ENCODE results near the gene SLC5A3. TPM values are rescaled to one million over a fixed set of nuclear protein-coding genes. Genes with fewer than 3 reads are reported as not detected.

Gene SLC5A3
- 5.6 and 7.1 TPM in 2 replicates for total RNA-seq

DNA sequence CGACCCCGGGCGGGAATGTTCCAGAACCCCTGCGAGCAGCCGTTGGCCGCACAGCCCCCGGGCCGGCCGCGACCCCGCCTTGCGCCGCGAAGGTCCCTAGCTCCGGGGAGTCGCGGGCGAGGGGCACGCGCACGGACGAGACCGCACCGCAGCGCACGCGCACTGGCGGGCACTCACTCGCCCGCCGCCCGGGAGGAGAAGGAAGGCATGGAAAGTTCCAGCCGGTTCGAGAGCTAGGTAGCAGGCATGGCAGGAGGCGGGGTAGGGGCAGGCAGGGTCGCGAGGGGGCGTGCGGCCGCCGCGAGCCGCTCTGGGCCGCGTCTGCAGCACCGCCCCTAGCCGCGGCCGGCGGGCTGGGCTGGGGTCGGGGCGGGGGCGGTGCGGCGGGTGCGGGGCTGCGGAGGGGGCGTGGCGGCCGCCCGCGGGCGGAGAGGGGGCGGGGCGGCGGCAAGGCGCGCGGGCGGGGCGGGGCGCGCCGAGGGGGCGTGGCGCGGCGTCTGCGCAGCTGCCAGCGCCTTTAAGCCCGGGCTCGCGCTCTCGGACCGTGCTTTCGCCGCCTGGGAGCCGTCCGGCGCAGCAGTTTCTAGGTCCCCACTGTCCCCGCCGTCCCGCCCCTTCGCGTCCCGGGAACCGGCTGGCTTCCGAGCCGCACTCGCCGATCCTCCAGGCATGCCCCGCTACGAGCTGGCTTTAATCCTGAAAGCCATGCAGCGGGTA is at the start of gene SLC5A3, which contains the start of gene MRPS6:
Gene SLC5A3 (plus strand): TSS at position 547 of the 717 bp plus-strand sequence. CDS start 21,621 bp downstream, outside the sequence.
Gene MRPS6 (plus strand): TSS at position 547 of the 717 bp plus-strand sequence. CDS start 123 bp downstream, at position 670.

Other genes with a start within 250 kb of the SLC5A3 start
- 266 and 402 TPM in 2 replicates for gene ATP5PO, start 157.8 kb upstream of the SLC5A3 start, total RNA-seq
- 28.6 and 33.0 TPM in 2 replicates for gene MRPS6, start within 50 bp of the SLC5A3 start, total RNA-seq